ENCODE data around the gene PRKCE.

GRCh38 chr2:46145017-46145416, 493.5 kb downstream of the PRKCE start:
- TF ChIP-seq, protein P1, sequence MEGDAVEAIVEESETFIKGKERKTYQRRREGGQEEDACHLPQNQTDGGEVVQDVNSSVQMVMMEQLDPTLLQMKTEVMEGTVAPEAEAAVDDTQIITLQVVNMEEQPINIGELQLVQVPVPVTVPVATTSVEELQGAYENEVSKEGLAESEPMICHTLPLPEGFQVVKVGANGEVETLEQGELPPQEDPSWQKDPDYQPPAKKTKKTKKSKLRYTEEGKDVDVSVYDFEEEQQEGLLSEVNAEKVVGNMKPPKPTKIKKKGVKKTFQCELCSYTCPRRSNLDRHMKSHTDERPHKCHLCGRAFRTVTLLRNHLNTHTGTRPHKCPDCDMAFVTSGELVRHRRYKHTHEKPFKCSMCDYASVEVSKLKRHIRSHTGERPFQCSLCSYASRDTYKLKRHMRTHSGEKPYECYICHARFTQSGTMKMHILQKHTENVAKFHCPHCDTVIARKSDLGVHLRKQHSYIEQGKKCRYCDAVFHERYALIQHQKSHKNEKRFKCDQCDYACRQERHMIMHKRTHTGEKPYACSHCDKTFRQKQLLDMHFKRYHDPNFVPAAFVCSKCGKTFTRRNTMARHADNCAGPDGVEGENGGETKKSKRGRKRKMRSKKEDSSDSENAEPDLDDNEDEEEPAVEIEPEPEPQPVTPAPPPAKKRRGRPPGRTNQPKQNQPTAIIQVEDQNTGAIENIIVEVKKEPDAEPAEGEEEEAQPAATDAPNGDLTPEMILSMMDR (conservative IDR thresholded peaks at IDR 0.05; ENCODE audit: low read depth in 2 of 2): no peak
- TF ChIP-seq REST (IDR thresholded peaks at IDR 0.05; ENCODE audit: unreplicated experiment) (no peak), POLR2AphosphoS5 (IDR thresholded peaks at IDR 0.05; ENCODE audit: low read depth) (no peak), EZH2 (IDR thresholded peaks at IDR 0.05; ENCODE audit: low read depth, unreplicated experiment) (no peak), ZNF114 (CRISPR knock-in tag; IDR thresholded peaks at IDR 0.05) (no peak)
